Measurements from ENCODE around the gene SPATS1. TPM values are rescaled to one million over a fixed set of nuclear protein-coding genes. Genes with fewer than 3 reads are reported as not detected.

SPATS1 gene
- total and polyA plus RNA-seq, 2 of the 13 experiments (the other 11 are each of a cell fraction or from before 2014, with no cell fraction given) = not detected

DNA sequence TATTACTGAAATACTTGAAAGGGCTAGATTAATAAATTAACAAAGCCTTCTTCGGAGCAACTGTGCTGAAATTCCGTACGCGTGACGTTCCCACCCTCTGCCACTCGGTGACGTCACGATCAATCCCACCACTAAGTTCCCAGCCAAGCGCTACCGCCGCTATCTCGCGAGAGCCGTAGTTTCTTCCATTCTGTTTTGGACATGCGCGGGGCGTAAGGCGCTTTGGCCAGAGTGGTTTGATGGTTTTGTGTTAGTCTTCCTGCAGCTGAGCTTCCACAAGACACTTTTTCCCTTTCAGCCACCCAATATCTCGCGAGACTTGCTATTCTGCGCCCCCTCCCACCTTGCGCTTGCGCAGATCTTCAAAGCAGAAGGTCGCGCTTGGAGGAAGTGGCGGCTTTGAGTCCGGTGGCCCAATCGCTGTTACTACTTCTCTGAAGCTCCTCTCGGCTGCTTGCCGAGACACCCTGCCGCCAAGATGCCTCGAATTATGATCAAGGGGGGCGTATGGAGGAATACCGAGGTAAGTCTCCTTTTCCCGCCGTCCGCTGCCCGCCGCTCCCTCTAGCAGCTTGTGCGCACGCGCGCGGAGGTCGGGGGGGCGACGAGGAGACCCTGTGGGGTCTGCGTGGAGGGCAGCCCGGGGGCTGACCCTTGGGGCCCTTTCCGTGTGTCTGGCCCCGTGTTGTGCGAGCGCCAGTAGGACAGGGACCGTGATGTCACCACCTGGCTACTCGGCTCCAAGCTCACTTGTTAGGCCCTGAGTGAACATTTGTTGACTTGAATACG, 45.1 kb downstream of the SPATS1 start, which contains the start of gene CDC5L (continued):
- TF ChIP-seq, protein P1, sequence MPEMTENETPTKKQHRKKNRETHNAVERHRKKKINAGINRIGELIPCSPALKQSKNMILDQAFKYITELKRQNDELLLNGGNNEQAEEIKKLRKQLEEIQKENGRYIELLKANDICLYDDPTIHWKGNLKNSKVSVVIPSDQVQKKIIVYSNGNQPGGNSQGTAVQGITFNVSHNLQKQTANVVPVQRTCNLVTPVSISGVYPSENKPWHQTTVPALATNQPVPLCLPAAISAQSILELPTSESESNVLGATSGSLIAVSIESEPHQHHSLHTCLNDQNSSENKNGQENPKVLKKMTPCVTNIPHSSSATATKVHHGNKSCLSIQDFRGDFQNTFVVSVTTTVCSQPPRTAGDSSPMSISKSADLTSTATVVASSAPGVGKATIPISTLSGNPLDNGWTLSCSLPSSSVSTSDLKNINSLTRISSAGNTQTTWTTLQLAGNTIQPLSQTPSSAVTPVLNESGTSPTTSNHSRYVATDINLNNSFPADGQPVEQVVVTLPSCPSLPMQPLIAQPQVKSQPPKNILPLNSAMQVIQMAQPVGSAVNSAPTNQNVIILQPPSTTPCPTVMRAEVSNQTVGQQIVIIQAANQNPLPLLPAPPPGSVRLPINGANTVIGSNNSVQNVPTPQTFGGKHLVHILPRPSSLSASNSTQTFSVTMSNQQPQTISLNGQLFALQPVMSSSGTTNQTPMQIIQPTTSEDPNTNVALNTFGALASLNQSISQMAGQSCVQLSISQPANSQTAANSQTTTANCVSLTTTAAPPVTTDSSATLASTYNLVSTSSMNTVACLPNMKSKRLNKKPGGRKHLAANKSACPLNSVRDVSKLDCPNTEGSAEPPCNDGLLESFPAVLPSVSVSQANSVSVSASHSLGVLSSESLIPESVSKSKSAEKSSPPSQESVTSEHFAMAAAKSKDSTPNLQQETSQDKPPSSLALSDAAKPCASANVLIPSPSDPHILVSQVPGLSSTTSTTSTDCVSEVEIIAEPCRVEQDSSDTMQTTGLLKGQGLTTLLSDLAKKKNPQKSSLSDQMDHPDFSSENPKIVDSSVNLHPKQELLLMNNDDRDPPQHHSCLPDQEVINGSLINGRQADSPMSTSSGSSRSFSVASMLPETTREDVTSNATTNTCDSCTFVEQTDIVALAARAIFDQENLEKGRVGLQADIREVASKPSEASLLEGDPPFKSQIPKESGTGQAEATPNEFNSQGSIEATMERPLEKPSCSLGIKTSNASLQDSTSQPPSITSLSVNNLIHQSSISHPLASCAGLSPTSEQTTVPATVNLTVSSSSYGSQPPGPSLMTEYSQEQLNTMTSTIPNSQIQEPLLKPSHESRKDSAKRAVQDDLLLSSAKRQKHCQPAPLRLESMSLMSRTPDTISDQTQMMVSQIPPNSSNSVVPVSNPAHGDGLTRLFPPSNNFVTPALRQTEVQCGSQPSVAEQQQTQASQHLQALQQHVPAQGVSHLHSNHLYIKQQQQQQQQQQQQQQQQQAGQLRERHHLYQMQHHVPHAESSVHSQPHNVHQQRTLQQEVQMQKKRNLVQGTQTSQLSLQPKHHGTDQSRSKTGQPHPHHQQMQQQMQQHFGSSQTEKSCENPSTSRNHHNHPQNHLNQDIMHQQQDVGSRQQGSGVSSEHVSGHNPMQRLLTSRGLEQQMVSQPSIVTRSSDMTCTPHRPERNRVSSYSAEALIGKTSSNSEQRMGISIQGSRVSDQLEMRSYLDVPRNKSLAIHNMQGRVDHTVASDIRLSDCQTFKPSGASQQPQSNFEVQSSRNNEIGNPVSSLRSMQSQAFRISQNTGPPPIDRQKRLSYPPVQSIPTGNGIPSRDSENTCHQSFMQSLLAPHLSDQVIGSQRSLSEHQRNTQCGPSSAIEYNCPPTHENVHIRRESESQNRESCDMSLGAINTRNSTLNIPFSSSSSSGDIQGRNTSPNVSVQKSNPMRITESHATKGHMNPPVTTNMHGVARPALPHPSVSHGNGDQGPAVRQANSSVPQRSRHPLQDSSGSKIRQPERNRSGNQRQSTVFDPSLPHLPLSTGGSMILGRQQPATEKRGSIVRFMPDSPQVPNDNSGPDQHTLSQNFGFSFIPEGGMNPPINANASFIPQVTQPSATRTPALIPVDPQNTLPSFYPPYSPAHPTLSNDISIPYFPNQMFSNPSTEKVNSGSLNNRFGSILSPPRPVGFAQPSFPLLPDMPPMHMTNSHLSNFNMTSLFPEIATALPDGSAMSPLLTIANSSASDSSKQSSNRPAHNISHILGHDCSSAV (CRISPR knock-in tag; IDR thresholded peaks at IDR 0.05; ENCODE audit: borderline replicate concordance) = no peak
- TF ChIP-seq TCF12 (IDR thresholded peaks at IDR 0.05) = no peak
- TF ChIP-seq TCF12 (CRISPR knock-in tag; IDR thresholded peaks at IDR 0.05) = 0 out of 2 replicates have a peak, but pooled peaks have one; percentile 19
- TF ChIP-seq ATRX (CRISPR knock-in tag; IDR thresholded peaks at IDR 0.05; ENCODE audit: borderline replicate concordance) = no peak
- TF ChIP-seq, protein P2, sequence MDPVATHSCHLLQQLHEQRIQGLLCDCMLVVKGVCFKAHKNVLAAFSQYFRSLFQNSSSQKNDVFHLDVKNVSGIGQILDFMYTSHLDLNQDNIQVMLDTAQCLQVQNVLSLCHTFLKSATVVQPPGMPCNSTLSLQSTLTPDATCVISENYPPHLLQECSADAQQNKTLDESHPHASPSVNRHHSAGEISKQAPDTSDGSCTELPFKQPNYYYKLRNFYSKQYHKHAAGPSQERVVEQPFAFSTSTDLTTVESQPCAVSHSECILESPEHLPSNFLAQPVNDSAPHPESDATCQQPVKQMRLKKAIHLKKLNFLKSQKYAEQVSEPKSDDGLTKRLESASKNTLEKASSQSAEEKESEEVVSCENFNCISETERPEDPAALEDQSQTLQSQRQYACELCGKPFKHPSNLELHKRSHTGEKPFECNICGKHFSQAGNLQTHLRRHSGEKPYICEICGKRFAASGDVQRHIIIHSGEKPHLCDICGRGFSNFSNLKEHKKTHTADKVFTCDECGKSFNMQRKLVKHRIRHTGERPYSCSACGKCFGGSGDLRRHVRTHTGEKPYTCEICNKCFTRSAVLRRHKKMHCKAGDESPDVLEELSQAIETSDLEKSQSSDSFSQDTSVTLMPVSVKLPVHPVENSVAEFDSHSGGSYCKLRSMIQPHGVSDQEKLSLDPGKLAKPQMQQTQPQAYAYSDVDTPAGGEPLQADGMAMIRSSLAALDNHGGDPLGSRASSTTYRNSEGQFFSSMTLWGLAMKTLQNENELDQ (CRISPR knock-in tag; IDR thresholded peaks at IDR 0.05; ENCODE audit: borderline replicate concordance) = no peak
- TF ChIP-seq SRF (IDR thresholded peaks at IDR 0.05; ENCODE audit: low read depth, low read length) = peak; percentile 53; the same call in 1 of the 2 replicates
- no peak for TF ChIP-seq TBX3 (IDR thresholded peaks at IDR 0.05; ENCODE audit: borderline replicate concordance)
- TF ChIP-seq, protein P3, sequence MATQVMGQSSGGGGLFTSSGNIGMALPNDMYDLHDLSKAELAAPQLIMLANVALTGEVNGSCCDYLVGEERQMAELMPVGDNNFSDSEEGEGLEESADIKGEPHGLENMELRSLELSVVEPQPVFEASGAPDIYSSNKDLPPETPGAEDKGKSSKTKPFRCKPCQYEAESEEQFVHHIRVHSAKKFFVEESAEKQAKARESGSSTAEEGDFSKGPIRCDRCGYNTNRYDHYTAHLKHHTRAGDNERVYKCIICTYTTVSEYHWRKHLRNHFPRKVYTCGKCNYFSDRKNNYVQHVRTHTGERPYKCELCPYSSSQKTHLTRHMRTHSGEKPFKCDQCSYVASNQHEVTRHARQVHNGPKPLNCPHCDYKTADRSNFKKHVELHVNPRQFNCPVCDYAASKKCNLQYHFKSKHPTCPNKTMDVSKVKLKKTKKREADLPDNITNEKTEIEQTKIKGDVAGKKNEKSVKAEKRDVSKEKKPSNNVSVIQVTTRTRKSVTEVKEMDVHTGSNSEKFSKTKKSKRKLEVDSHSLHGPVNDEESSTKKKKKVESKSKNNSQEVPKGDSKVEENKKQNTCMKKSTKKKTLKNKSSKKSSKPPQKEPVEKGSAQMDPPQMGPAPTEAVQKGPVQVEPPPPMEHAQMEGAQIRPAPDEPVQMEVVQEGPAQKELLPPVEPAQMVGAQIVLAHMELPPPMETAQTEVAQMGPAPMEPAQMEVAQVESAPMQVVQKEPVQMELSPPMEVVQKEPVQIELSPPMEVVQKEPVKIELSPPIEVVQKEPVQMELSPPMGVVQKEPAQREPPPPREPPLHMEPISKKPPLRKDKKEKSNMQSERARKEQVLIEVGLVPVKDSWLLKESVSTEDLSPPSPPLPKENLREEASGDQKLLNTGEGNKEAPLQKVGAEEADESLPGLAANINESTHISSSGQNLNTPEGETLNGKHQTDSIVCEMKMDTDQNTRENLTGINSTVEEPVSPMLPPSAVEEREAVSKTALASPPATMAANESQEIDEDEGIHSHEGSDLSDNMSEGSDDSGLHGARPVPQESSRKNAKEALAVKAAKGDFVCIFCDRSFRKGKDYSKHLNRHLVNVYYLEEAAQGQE (IDR thresholded peaks at IDR 0.05; ENCODE audit: borderline replicate concordance in 1 of 2, low read depth in 1 of 2, low read length in 2 of 2) = peak in 1 of 2 experiments; percentile 1; a peak in 1 of 4 replicates
- TF ChIP-seq JUNB (CRISPR knock-in tag; IDR thresholded peaks at IDR 0.05; ENCODE audit: borderline replicate concordance) = no peak
- TF ChIP-seq GABPB1 (CRISPR knock-in tag; IDR thresholded peaks at IDR 0.05) = peak; percentile 76
- TF ChIP-seq SMAD1 (CRISPR knock-in tag; IDR thresholded peaks at IDR 0.05; ENCODE audit: borderline replicate concordance, low read depth) = peak; percentile 10; the same call in 1 of the 2 replicates
- TF ChIP-seq PPARG (CRISPR knock-in tag; conservative IDR thresholded peaks at IDR 0.05) = peak; percentile 22; the same call in 1 of the 2 replicates

All from HepG2 (cell line).